HEK293 (cell line): Measurements from ENCODE around the gene DNAJC22.

Source experiments
- ATF2 ChIP-seq: fragments of 450-650 bp; formaldehyde crosslinking; IDR thresholded peaks from 2 replicates; pipeline ENCODE4 v1.5.1; 2016; ENCODE audit warnings: missing biosample characterization, missing genetic modification characterization, low read depth
- BCL6B ChIP-seq: fragments of 450-650 bp; formaldehyde crosslinking; IDR thresholded peaks from 2 replicates; pipeline ENCODE4 v1.5.1; 2017; ENCODE audit warnings: missing biosample characterization, missing genetic modification characterization
- GLI2 ChIP-seq: fragments of 450-650 bp; formaldehyde crosslinking; IDR thresholded peaks from 2 replicates; pipeline ENCODE4; 2017; ENCODE audit warnings: missing biosample characterization, missing genetic modification characterization, low read depth, borderline replicate concordance
- HOXD13 ChIP-seq: sonication (generic); formaldehyde crosslinking; IDR thresholded peaks from 2 replicates; pipeline ENCODE4 v1.8.0; 2022; ENCODE audit warnings: missing genetic modification reagents, borderline replicate concordance
- KLF1 ChIP-seq: fragments of 450-650 bp; formaldehyde crosslinking; IDR thresholded peaks from 2 replicates; pipeline ENCODE4 v1.5.1; 2016; ENCODE audit warnings: missing biosample characterization, missing genetic modification characterization
- KLF10 ChIP-seq: fragments of 450-650 bp; IDR thresholded peaks from 2 replicates; pipeline ENCODE4 v1.5.1; 2018; ENCODE audit warnings: missing biosample characterization, mild to moderate bottlenecking, missing genetic modification characterization
- OSR2 ChIP-seq: fragments of 450-650 bp; formaldehyde crosslinking; IDR thresholded peaks from 2 replicates; pipeline ENCODE4 v1.5.1; 2016; ENCODE audit warnings: missing biosample characterization, missing genetic modification characterization
- OVOL3 ChIP-seq: fragments of 450-650 bp; formaldehyde crosslinking; IDR thresholded peaks from 2 replicates; pipeline ENCODE4 v1.5.1; 2016; ENCODE audit warnings: missing biosample characterization, missing genetic modification characterization
- PBX3 ChIP-seq: sonication (generic); formaldehyde crosslinking; IDR thresholded peaks from 2 replicates; pipeline ENCODE4 v1.8.1; 2022; ENCODE audit warnings: mild to moderate bottlenecking, moderate library complexity, missing genetic modification reagents
- PRDM10 ChIP-seq: fragments of 450-650 bp; formaldehyde crosslinking; IDR thresholded peaks from 2 replicates; pipeline ENCODE4 v1.5.1; 2016; ENCODE audit warnings: missing biosample characterization, missing genetic modification characterization
- RBAK ChIP-seq: fragments of 450-650 bp; formaldehyde crosslinking; IDR thresholded peaks from 2 replicates; pipeline ENCODE4 v1.5.1; 2016; ENCODE audit warnings: missing biosample characterization, missing genetic modification characterization
- SALL2 ChIP-seq: fragments of 450-650 bp; formaldehyde crosslinking; IDR thresholded peaks from 2 replicates; pipeline ENCODE4 v1.5.0; 2017; ENCODE audit warnings: missing biosample characterization, mild to moderate bottlenecking, missing genetic modification characterization, borderline replicate concordance
- SCRT1 ChIP-seq: fragments of 450-650 bp; formaldehyde crosslinking; IDR thresholded peaks from 2 replicates; pipeline ENCODE4 v1.5.1; 2016; ENCODE audit warnings: missing biosample characterization, missing genetic modification characterization, borderline replicate concordance
- SETDB1 ChIP-seq: IDR thresholded peaks from one replicate; pipeline ENCODE4 v1.6.1; 2017; ENCODE audit warnings: mild to moderate bottlenecking, low read length, moderate library complexity, mixed read lengths; ENCODE audit not compliant: insufficient read length
- SP3 ChIP-seq: fragments of 450-650 bp; formaldehyde crosslinking; IDR thresholded peaks from 2 replicates; pipeline ENCODE4 v1.5.1; 2016; ENCODE audit warnings: missing biosample characterization, missing genetic modification characterization
- TCF7L2 ChIP-seq: IDR thresholded peaks from 2 replicates; pipeline ENCODE4 v1.6.1; 2011; ENCODE audit warnings: low read depth, mild to moderate bottlenecking, inconsistent platforms, low read length, moderate library complexity, borderline replicate concordance
- ZNF133 ChIP-seq: fragments of 450-650 bp; formaldehyde crosslinking; IDR thresholded peaks from 2 replicates; pipeline ENCODE4 v1.5.1; 2016; ENCODE audit warnings: missing biosample characterization, missing genetic modification characterization
- ZNF169 ChIP-seq: fragments of 450-650 bp; formaldehyde crosslinking; IDR thresholded peaks from 2 replicates; pipeline ENCODE4 v1.5.1; 2016; ENCODE audit warnings: missing biosample characterization, missing genetic modification characterization
- ZNF202 ChIP-seq: fragments of 450-650 bp; formaldehyde crosslinking; IDR thresholded peaks from 2 replicates; pipeline ENCODE4 v1.5.1; 2016; ENCODE audit warnings: missing biosample characterization, missing genetic modification characterization, borderline replicate concordance
- ZNF341 ChIP-seq: fragments of 450-650 bp; formaldehyde crosslinking; IDR thresholded peaks from 2 replicates; pipeline ENCODE4; 2016; ENCODE audit warnings: low read depth, missing biosample characterization, missing genetic modification characterization
- ZNF398 ChIP-seq: fragments of 450-650 bp; formaldehyde crosslinking; IDR thresholded peaks from 2 replicates; pipeline ENCODE4 v1.5.1; 2017; ENCODE audit warnings: missing biosample characterization, missing genetic modification characterization
- ZNF514 ChIP-seq: fragments of 450-650 bp; formaldehyde crosslinking; IDR thresholded peaks from 2 replicates; pipeline ENCODE4 v1.5.1; 2016; ENCODE audit warnings: missing biosample characterization, missing genetic modification characterization
- ZNF558 ChIP-seq: fragments of 450-650 bp; formaldehyde crosslinking; IDR thresholded peaks from 2 replicates; pipeline ENCODE4 v1.5.1; 2016; ENCODE audit warnings: missing biosample characterization, missing genetic modification characterization
- ZNF623 ChIP-seq: fragments of 450-650 bp; formaldehyde crosslinking; IDR thresholded peaks from 2 replicates; pipeline ENCODE4 v1.5.1; 2016; ENCODE audit warnings: missing biosample characterization, missing genetic modification characterization
- ZNF626 ChIP-seq: fragments of 450-650 bp; sonication (Bioruptor Pico); formaldehyde crosslinking; IDR thresholded peaks from 2 replicates; pipeline ENCODE4 v1.5.1; 2018; ENCODE audit warnings: missing biosample characterization, missing genetic modification characterization, inconsistent platforms
- ZNF664 ChIP-seq: fragments of 450-650 bp; formaldehyde crosslinking; IDR thresholded peaks from 2 replicates; pipeline ENCODE4 v1.5.1; 2016; ENCODE audit warnings: missing biosample characterization, missing genetic modification characterization
- ZNF747 ChIP-seq: fragments of 450-650 bp; formaldehyde crosslinking; IDR thresholded peaks from 2 replicates; pipeline ENCODE4 v1.5.1; 2016; ENCODE audit warnings: missing biosample characterization, missing genetic modification characterization
- ZNF837 ChIP-seq: fragments of 450-650 bp; formaldehyde crosslinking; IDR thresholded peaks from 2 replicates; pipeline ENCODE4 v1.5.1; 2016; ENCODE audit warnings: missing biosample characterization, missing genetic modification characterization

Gene DNAJC22

GRCh38 chr12:49336645-49337584 lies 9.8 kb upstream of the DNAJC22 start, which contains the start of gene C1QL4 (continued):
- TF ChIP-seq ATF2 (tag by site-specific recombination) (no peak), ZNF398 (tag by site-specific recombination) (peak; percentile 87), ZNF664 (tag by site-specific recombination) (no peak), TCF7L2 (no peak), PRDM10 (tag by site-specific recombination) (peak; percentile 96), ZNF558 (tag by site-specific recombination) (no peak), SCRT1 (tag by site-specific recombination) (no peak), RBAK (tag by site-specific recombination) (no peak), KLF1 (tag by site-specific recombination) (peak; percentile 67), OVOL3 (no peak), KLF10 (tag by site-specific recombination) (no peak), ZNF837 (no peak), ZNF202 (tag by site-specific recombination) (no peak), SP3 (tag by site-specific recombination) (peak; percentile 76), HOXD13 (CRISPR knock-in tag) (no peak), ZNF514 (tag by site-specific recombination) (no peak), ZNF341 (tag by site-specific recombination) (peak; percentile 48; the same call in 1 of the 2 replicates), PBX3 (CRISPR knock-in tag) (no peak), ZNF623 (tag by site-specific recombination) (no peak), GLI2 (tag by site-specific recombination) (no peak), ZNF133 (no peak), SALL2 (tag by site-specific recombination) (no peak), OSR2 (tag by site-specific recombination) (no peak), SETDB1 (no peak), ZNF626 (tag by site-specific recombination) (no peak), ZNF747 (tag by site-specific recombination) (no peak), BCL6B (tag by site-specific recombination) (no peak), ZNF169 (tag by site-specific recombination) (no peak)
